GM23338 (cell line): ENCODE results near the gene ZFHX3. TPM values are rescaled to one million over a fixed set of nuclear protein-coding genes. Genes with fewer than 3 reads are reported as not detected.

Source experiments
- ATAC-seq: fragments of 200-7000 bp; cut with Tn5 transposase; 3 replicates; pipeline ENCODE4 v1.9.1; 2020
- DNase-seq: peaks from one replicate; pipeline ENCODE4 v3.0.0-alpha.2; 2015; ENCODE audit warnings: low spot score
- H2AFZ ChIP-seq: fragments of 200-600 bp; sonication (generic); 2 replicates; pipeline ENCODE4 v1.8.0; 2016; ENCODE audit warnings: antibody characterized with exemption, mild to moderate bottlenecking, moderate library complexity
- H3F3A ChIP-seq: fragments of 200-600 bp; sonication (generic); replicated peaks from 2 replicates; pipeline ENCODE4 v1.8.0; 2017; ENCODE audit warnings: antibody characterized with exemption, mixed run types, low read depth
- H3K27ac ChIP-seq: fragments of 200-600 bp; sonication (generic); 2 replicates; pipeline ENCODE4 v1.6.1; 2016; ENCODE audit warnings: low read depth
- H3K27me3 ChIP-seq: fragments of 200-600 bp; sonication (generic); 2 replicates; pipeline ENCODE4 v1.8.0; 2016; ENCODE audit warnings: mild to moderate bottlenecking, mixed run types, moderate library complexity; ENCODE audit not compliant: insufficient read depth
- H3K36me3 ChIP-seq: fragments of 200-600 bp; sonication (generic); 2 replicates; pipeline ENCODE4 v1.8.0; 2016; ENCODE audit warnings: mild to moderate bottlenecking; ENCODE audit not compliant: insufficient read depth
- H3K4me1 ChIP-seq: fragments of 200-600 bp; sonication (generic); 2 replicates; pipeline ENCODE4 v1.8.0; 2016; ENCODE audit warnings: mild to moderate bottlenecking, moderate library complexity; ENCODE audit not compliant: insufficient read depth
- H3K4me2 ChIP-seq: fragments of 200-600 bp; sonication (generic); 2 replicates; pipeline ENCODE4 v1.7.1; 2017; ENCODE audit warnings: mixed run types
- H3K4me3 ChIP-seq: fragments of 200-600 bp; sonication (generic); 2 replicates; pipeline ENCODE4 v1.6.1; 2016; ENCODE audit warnings: mixed run types
- H3K79me2 ChIP-seq: fragments of 200-600 bp; sonication (generic); replicated peaks from 2 replicates; pipeline ENCODE4 v1.8.0; 2017; ENCODE audit warnings: mild to moderate bottlenecking; ENCODE audit not compliant: insufficient read depth
- H3K9me2 ChIP-seq: fragments of 200-600 bp; sonication (generic); 2 replicates; pipeline ENCODE4 v1.8.0; 2017; ENCODE audit not compliant: insufficient read depth
- H4K20me1 ChIP-seq: fragments of 200-600 bp; sonication (generic); replicated peaks from 2 replicates; pipeline ENCODE4 v1.8.0; 2017; ENCODE audit warnings: mild to moderate bottlenecking; ENCODE audit not compliant: insufficient read depth
- H3K27ac Mint-ChIP-seq: 2 replicates; pipeline ENCODE4 v1.8.0; 2020; ENCODE audit warnings: inconsistent platforms, mild to moderate bottlenecking, moderate library complexity, mixed read lengths
- H3K27me3 Mint-ChIP-seq: 3 replicates; pipeline ENCODE4 v1.8.0; 2022; ENCODE audit warnings: low read depth, mild to moderate bottlenecking, moderate library complexity, mixed read lengths, inconsistent platforms; ENCODE audit not compliant: insufficient read depth, poor library complexity
- H3K36me3 Mint-ChIP-seq: 3 replicates; pipeline ENCODE4 v1.8.0; 2021; ENCODE audit warnings: low read depth, mild to moderate bottlenecking, inconsistent platforms, moderate library complexity, mixed read lengths
- H3K4me1 Mint-ChIP-seq: 3 replicates; pipeline ENCODE4 v1.8.0; 2020; ENCODE audit warnings: mild to moderate bottlenecking, inconsistent platforms, mixed read lengths
- H3K4me3 Mint-ChIP-seq: 3 replicates; pipeline ENCODE4 v1.8.0; 2021; ENCODE audit warnings: moderate library complexity, mild to moderate bottlenecking, inconsistent platforms, mixed read lengths
- H3K9me3 Mint-ChIP-seq: 3 replicates; pipeline ENCODE4 v1.8.0; 2020; ENCODE audit warnings: moderate library complexity, mild to moderate bottlenecking, inconsistent platforms, mixed read lengths
- CTCF ChIP-seq, 2 experiments: fragments of 200-600 bp in 1 of 2; sonication (generic) in 1 of 2; conservative IDR thresholded peaks; 2 replicates each; pipeline versions ENCODE4 v1.5.1 to v1.6.1; 2016 to 2017; ENCODE audit warnings: antibody characterized with exemption in 2 of 2, low read depth in 2 of 2, mild to moderate bottlenecking in 2 of 2, moderate library complexity in 1 of 2
- EZH2 ChIP-seq: fragments of 200-600 bp; sonication (generic); IDR thresholded peaks from one replicate; pipeline ENCODE4 v1.8.0; 2017; ENCODE audit warnings: antibody characterized with exemption, mild to moderate bottlenecking, low read depth; ENCODE audit not compliant: unreplicated experiment
- POLR2AphosphoS5 ChIP-seq: IDR thresholded peaks from 2 replicates; pipeline ENCODE4 v1.6.1; 2016; ENCODE audit warnings: antibody characterized with exemption, low read depth
- REST ChIP-seq: IDR thresholded peaks from one replicate; pipeline ENCODE4 v1.6.1; 2018; ENCODE audit warnings: antibody characterized with exemption; ENCODE audit not compliant: unreplicated experiment
- ZNF331 ChIP-seq: fragments of 250-450 bp; sonication (Bioruptor Pico); IDR thresholded peaks from 2 replicates; pipeline ENCODE4 v1.5.0; 2020; ENCODE audit warnings: low read depth, mild to moderate bottlenecking, moderate library complexity
- polyA plus RNA-seq: library from polyadenylated mRNA; unstranded; fragments of >200 nt; fragmentation: Nextera tagmentation; extraction: Ambion mirVana; gene quantifications from 2 replicates; pipeline ENCODE4 v1.2.1, GENCODE V29; 2016
- total RNA-seq: library from RNA; depleted of rRNA; stranded (reverse); fragments of >200 nt; shearing (Covaris generic); gene quantifications from 2 replicates; pipeline ENCODE4 v1.2.3, GENCODE V29; 2014

The ZFHX3 gene
- total and polyA plus RNA-seq, 2 experiments from 2014 or later = 1.0 to 1.5 TPM

- H3K4me1 Mint-ChIP-seq = peaks cover 22% of the 10 kb centered on the region
Measured at GRCh38 chr16:72789465-72789864, 258.5 kb downstream of the ZFHX3 start.

More at GRCh38 chr16:72789465-72789864, 258.5 kb downstream of the ZFHX3 start:
- no peaks in the 10 kb centered on the region for H4K20me1 ChIP-seq
- no peaks in the 10 kb centered on the region for H3K36me3 Mint-ChIP-seq
- no peak overlapping the region for H2AFZ ChIP-seq
- H3K27ac ChIP-seq = no peak overlapping the region
- H3K4me3 Mint-ChIP-seq = no peak overlapping the region; the same call in 2 of the 3 replicates
- TF ChIP-seq EZH2 (no peak), REST (no peak), POLR2AphosphoS5 (no peak), ZNF331 (no peak), CTCF (conservative IDR thresholded peaks at IDR 0.05; ENCODE audit: low read depth in 2 of 2) (no peak)
- no peak overlapping the region for H3K4me2 ChIP-seq
- ATAC-seq (no peak), DNase-seq (no peak)
- no peak overlapping the region for H3K4me3 ChIP-seq
- peaks cover 12% of the 10 kb centered on the region for H3K27me3 Mint-ChIP-seq
- H3K36me3 ChIP-seq = no peaks in the 10 kb centered on the region
- no peaks in the 10 kb centered on the region; the same call in 1 of the 2 replicates for H3K9me2 ChIP-seq
- H3K4me1 ChIP-seq = peaks cover 24% of the 10 kb centered on the region
- H3K9me3 Mint-ChIP-seq = no peaks in the 10 kb centered on the region
- H3K27me3 ChIP-seq = peaks cover 26% of the 10 kb centered on the region
- H3F3A ChIP-seq = 0 out of 2 replicates have a peak, but pooled peaks cover 2% of the 10 kb centered on the region
- no peak overlapping the region for H3K27ac Mint-ChIP-seq
- H3K79me2 ChIP-seq = no peaks in the 10 kb centered on the region
